ENCODE measurements around the gene STX16. TPM values are rescaled to one million over a fixed set of nuclear protein-coding genes. Genes with fewer than 3 reads are reported as not detected.
A peak's percentile ranks its signal among the peaks of the same experiment; 100 is the strongest.

Gene STX16
- 106 and 117 TPM in 2 replicates for total RNA-seq
- 33.0 TPM for total RNA-seq (2013)
- polyA plus RNA-seq = 110 and 161 TPM in 2 replicates
- 66.1 and 88.3 TPM in 2 replicates for polyA minus RNA-seq

- ChIA-PET CTCF (interaction anchor here (0.7 to 3.3 kb wide), 17 partner anchors 8 to 441 kb away, joined by 3 to 19 read pairs (median 4); partner anchors contain the start of genes GNAS, NPEPL1 and VAPB), POLR2A (interaction anchor here (0.6 to 2.3 kb wide), 7 partner anchors 16 to 571 kb away, joined by 3 to 12 read pairs (median 4); partner anchors contain the start of genes RAB22A and VAPB)
- Mint-ChIP-seq H3K4me1 (peaks cover 23% of the 10 kb centered on the region), H3K27ac (peak within 1 kb of the TSS; percentile 97), H3K27me3 (no peaks in the 10 kb centered on the region), H3K9me3 (ENCODE audit: insufficient read depth) (no peaks in the 10 kb centered on the region), H3K4me3 (peak within 1 kb of the TSS; percentile 100)
- peaks cover 46% of the 10 kb centered on the region for H3K79me2 ChIP-seq (ENCODE audit: control insufficient read depth, insufficient read depth, low read length)
- H3K36me3 ChIP-seq (replicated peaks in 1 of 2; ENCODE audit: control extremely low read depth in 1 of 2, control insufficient read depth in 1 of 2, extremely low read depth in 1 of 2, insufficient read depth in 2 of 2, low read length in 1 of 2) = peaks cover 0 to 6% of the 10 kb centered on the region in 2 experiments
- intact Hi-C loops (cut with micrococcal nuclease) = loop anchor here (1.0 to 5.0 kb wide), 7 partner anchors 16 to 1291 kb away; partner anchors contain the start of genes FAM217B, GNAS, GNAS-AS1 and PPP1R3D
- no peaks in the 10 kb centered on the region for H3K9me3 ChIP-seq (ENCODE audit: control extremely low read depth in 1 of 3, control insufficient read depth in 2 of 3, insufficient read depth in 1 of 3, low read length in 2 of 3)
- peak within 1 kb of the TSS; percentile 94 for H3K9ac ChIP-seq (ENCODE audit: low read length)
- H3K4me3 ChIP-seq (ENCODE audit: control extremely low read depth in 1 of 5, extremely low read depth in 1 of 5, insufficient read depth in 1 of 5, low read depth in 2 of 5, low read length in 4 of 5) = peak within 1 kb of the TSS; percentile 87 to 99 (median 94)
- ATAC-seq (ENCODE audit: low read depth) (peak; percentile 74), DNase-seq (peak; percentile 91)
- H3K27ac ChIP-seq (ENCODE audit: low read length in 2 of 2) = peak within 1 kb of the TSS; percentile 84 to 95
- peak within 1 kb of the TSS; percentile 99 for H3K4me2 ChIP-seq (replicated peaks; ENCODE audit: low read depth, low read length, poor library complexity, severe bottlenecking)
- H4K20me1 ChIP-seq (ENCODE audit: control insufficient read depth, insufficient read depth, low read length, poor library complexity, severe bottlenecking) = no peaks in the 10 kb centered on the region
- H3K4me1 ChIP-seq (ENCODE audit: control insufficient read depth in 2 of 2, insufficient read depth in 2 of 2, low read length in 2 of 2) = peaks cover 14 to 20% of the 10 kb centered on the region in 2 donors
- under 1% methylated on average over 46 of the region's 49 CpGs for WGBS (ENCODE audit: insufficient coverage)
- TF ChIP-seq EZH2 (IDR thresholded peaks at IDR 0.05; ENCODE audit: borderline replicate concordance, insufficient read depth, low read depth, low read length, poor library complexity, severe bottlenecking) (no peak), CTCF (IDR thresholded peaks at IDR 0.05) (peak; percentile 75)
- H2AFZ ChIP-seq (ENCODE audit: insufficient read depth, low read depth, low read length, poor library complexity, severe bottlenecking) = peak within 1 kb of the TSS; percentile 98
- H3K27me3 ChIP-seq (replicated peaks in 1 of 4; ENCODE audit: control extremely low read depth in 1 of 4, control insufficient read depth in 3 of 4, insufficient read depth in 4 of 4, low read length in 3 of 4) = peaks cover 0 to 3% (median 0%) of the 10 kb centered on the region in 4 experiments
These were observed at the start of gene STX16 for GRCh38 chr20:58650776-58651558. Gene STX16, plus strand, starts transcription at chr20:58651283. Its CDS starts 724 bp downstream, at chr20:58652007.

GRCh38 chr20:58602124-58602523 is 49.0 kb upstream of the STX16 start:
- no peak overlapping the region for H3K4me3 Mint-ChIP-seq
- no peak for ATAC-seq (ENCODE audit: low read depth)

More at GRCh38 chr20:58602124-58602523, 49.0 kb upstream of the STX16 start:
- Mint-ChIP-seq H3K27me3 (peaks cover 6% of the 10 kb centered on the region), H3K27ac (no peak overlapping the region), H3K4me1 (no peaks in the 10 kb centered on the region), H3K9me3 (ENCODE audit: insufficient read depth) (no peaks in the 10 kb centered on the region)
- no peaks in the 10 kb centered on the region for H4K20me1 ChIP-seq (ENCODE audit: control insufficient read depth, insufficient read depth, low read length, poor library complexity, severe bottlenecking)
- H3K4me2 ChIP-seq (replicated peaks; ENCODE audit: low read depth, low read length, poor library complexity, severe bottlenecking) = no peak overlapping the region
- POLR2A ChIA-PET = no interaction called here
- H3K36me3 ChIP-seq (replicated peaks in 1 of 2; ENCODE audit: control extremely low read depth in 1 of 2, control insufficient read depth in 1 of 2, extremely low read depth in 1 of 2, insufficient read depth in 2 of 2, low read length in 1 of 2) = no peaks in the 10 kb centered on the region
- intact Hi-C loops (cut with micrococcal nuclease) = no loop called here
- TF ChIP-seq CTCF (IDR thresholded peaks at IDR 0.05) = no peak
- no peak for TF ChIP-seq EZH2 (IDR thresholded peaks at IDR 0.05; ENCODE audit: borderline replicate concordance, insufficient read depth, low read depth, low read length, poor library complexity, severe bottlenecking)
- no peak overlapping the region for H2AFZ ChIP-seq (ENCODE audit: insufficient read depth, low read depth, low read length, poor library complexity, severe bottlenecking)
- H3K4me3 ChIP-seq (ENCODE audit: control extremely low read depth in 1 of 5, extremely low read depth in 1 of 5, insufficient read depth in 1 of 5, low read depth in 2 of 5, low read length in 4 of 5) = no peak overlapping the region
- 100% methylated on average over 2 of the region's 5 CpGs for whole genome bisulfite sequencing (ENCODE audit: insufficient coverage)
- H3K79me2 ChIP-seq (ENCODE audit: control insufficient read depth, insufficient read depth, low read length) = no peaks in the 10 kb centered on the region
- CTCF ChIA-PET = no interaction called here
- no peaks in the 10 kb centered on the region for H3K27me3 ChIP-seq (replicated peaks in 1 of 4; ENCODE audit: control extremely low read depth in 1 of 4, control insufficient read depth in 3 of 4, insufficient read depth in 4 of 4, low read length in 3 of 4)
- H3K4me1 ChIP-seq (ENCODE audit: control insufficient read depth in 2 of 2, insufficient read depth in 2 of 2, low read length in 2 of 2) = no peaks in the 10 kb centered on the region
- no peak overlapping the region for H3K9ac ChIP-seq (ENCODE audit: low read length)
- no peak for DNase-seq
- H3K9me3 ChIP-seq (ENCODE audit: control extremely low read depth in 1 of 3, control insufficient read depth in 2 of 3, insufficient read depth in 1 of 3, low read length in 2 of 3) = peaks cover 0 to 4% (median 0%) of the 10 kb centered on the region in 3 donors
- H3K27ac ChIP-seq (ENCODE audit: low read length in 2 of 2) = no peak overlapping the region

Measured in B cell (primary cell).